ENCODE results near the gene GPR151.
"Not testable (repeated sequence)": the region's sequence is repeated elsewhere in the genome, so short reads cannot be mapped to it uniquely, and the experiment has no call there.

GPR151 gene

DNA sequence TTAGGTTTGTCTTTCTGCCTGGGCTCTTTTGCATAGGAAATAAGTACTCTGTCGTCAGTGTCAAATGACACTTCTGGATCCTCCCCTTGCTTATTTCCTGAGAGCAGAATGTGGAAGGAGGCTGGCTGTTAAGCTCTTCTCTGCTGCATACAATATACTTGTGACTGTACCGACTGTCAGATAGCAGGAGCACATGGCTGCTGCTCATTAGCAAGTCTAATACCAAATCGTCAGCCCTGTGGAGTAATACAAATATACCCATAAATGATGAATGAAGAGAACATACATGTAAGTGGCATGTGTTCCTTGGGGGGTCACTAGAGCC is at the start of gene GPR151:
TSS of gene GPR151 (minus strand) at position 40 of the 325 bp plus-strand sequence. CDS start 77 bp downstream, outside the sequence.
- no peak for DNase-seq (ENCODE audit: low read depth)

DNA sequence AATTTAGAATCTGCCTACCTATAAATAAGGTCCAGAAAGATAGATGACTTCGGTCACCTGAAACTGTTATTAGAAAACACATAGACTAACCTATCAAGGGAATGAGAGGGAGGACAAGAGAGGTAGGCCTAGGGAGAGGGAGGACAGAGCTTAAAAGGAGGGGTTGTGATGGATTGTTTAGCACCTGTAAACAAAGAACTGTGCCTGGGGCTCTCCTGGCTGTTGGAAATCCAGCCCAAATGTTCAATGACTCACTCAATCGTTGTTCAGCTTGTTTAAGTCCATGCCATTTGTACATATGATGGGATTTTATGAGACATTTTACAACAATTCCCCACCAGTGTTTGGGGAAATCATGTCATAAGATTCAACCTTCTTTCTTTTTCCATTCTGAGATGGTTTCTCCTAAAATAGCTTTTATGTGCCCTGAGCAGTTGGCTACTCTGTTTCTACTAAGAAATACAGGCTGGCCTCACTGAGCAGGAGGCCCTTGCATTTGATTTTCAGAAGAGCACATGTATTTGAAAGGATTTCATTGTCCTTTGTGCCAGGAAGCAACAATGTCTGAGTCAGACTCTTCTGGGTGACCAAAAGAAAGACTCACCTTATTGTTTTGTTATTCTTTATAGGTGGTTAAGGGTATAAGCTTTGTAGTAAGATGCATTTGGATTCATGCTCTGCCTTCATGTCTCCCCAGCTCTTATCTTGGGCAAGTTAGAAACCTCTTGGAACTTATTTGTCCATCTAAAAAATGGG is 48.2 kb upstream of the GPR151 start:
- DNase-seq (ENCODE audit: low read depth) = no peak

DNA sequence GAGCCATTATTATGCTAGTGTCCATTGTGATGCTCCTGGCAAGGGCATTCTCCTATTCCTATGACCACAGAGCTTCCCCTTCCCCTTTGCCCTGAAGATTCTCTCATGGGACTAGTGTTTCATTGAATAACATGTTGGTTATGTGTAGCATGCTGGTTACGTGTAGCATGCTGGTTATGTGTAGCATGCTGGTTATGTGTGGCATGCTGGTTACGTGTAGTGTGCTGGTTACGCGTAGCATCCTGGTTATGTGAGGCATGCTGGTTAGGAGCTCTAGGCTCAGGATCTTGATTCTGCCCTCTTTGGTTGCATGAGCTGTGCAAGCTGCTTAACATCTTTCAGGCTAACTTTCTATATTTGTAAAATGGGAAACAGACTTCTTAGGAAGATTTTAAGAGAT is 46.5 kb upstream of the GPR151 start:
- DNase-seq (ENCODE audit: low read depth) = no peak

DNA sequence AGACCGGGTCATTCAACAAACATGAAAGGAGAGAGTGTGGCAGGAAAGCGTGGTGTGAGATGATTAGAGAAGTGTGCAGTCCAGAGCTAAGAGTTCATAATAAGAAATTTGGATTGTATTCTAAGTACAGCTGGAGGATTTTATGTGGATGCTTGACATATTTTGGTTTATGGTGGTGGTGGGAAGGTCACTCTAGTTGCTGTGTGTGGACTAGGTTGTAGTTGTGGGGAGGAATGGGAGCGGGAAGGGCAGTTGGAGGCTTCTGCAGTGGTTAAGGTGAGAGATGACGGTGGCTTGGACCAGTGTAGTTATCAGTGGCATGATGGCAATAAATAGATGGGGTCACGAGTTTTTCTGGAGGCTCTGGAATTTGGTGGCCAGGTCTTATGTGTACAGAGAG is 45.7 kb upstream of the GPR151 start:
- no peak for DNase-seq (ENCODE audit: low read depth)

DNA sequence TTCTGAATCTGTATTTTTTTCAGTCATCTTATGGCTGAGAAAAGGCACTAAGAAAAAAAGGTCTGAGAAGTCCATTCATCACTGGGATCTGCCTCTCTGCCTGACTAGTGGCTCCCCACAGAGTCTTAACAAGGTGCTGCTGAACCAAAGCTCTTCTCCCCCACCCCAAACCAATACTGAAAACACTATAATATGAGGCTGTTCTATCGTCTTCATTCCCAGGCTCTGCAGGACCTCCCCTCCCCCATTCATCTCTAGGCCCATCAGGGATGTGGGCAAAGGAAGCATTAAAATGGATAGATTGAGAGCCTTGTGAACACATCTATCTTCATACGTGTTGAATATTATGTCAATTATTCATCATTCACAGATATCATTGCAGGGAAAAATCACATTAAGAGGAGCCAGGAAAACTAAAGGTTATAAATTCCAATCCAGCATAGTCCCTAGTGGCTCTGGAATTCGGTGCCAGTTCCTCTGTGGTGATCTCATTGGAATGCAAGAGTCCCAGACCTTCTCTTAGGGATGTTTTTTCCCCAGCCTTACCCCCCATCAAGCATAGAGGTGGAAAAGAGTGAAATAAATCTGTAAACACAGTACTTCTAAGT is 44.3 kb upstream of the GPR151 start:
- DNase-seq (ENCODE audit: low read depth) = no peak

DNA sequence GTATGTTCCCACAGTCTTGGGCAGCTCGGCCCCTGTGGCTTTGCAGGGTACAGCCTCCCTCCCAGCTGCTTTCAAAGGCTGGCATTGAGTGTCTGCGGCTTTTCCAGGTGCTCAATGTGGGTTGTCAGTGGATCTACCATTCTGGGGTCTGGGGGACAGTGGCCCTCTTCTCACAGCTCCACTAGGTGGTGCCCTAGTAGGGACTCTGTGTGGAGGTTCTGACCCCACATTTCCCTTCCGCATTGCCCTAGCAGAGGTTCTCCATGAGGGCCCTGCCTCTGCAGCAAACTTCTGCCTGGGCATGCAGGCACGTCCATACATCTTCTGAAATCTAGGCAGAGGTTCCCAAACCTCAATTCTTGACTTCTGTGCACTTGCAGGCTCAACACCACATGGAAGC is 40.9 kb upstream of the GPR151 start:
- not testable (repeated sequence) for DNase-seq (ENCODE audit: low read depth)

DNA sequence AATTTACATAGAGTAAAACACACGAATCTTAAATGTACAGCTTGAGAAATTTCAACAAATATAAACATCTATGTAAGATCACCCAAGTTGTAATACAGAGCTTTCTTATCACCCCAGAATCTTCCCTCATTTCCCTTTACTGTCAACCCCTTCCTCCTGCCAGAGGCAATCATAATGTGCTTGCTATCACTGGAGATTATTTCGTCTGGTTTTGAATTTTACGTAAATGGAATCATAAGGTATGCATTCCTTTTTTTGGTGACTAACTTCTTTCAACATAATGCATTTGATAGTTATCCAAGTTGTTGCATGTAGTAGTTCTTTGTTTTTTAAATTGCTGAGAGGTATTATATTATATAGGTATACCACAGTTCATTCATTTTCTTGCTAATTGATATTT is 37.5 kb upstream of the GPR151 start:
- DNase-seq (ENCODE audit: low read depth) = no peak

DNA sequence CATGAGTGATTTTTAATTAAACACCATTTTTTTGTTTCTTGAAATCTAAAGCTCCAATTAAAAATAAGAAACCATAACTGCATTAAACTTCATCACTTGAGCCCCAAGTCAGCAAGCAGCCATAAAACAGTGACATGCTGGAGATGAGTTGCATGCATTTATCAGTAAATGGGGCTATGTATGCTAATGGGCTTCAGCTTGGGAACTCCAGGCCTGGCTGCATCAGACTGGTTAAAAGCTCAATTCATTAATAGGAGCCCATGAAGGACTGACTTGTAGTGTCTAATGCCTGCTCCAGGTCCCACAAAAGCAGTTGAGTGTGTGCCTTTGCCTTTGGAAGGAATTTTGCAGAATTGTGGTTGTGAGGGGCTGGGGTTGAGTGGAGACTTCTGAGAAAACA is 33.6 kb upstream of the GPR151 start:
- no peak for DNase-seq (ENCODE audit: low read depth)

DNA sequence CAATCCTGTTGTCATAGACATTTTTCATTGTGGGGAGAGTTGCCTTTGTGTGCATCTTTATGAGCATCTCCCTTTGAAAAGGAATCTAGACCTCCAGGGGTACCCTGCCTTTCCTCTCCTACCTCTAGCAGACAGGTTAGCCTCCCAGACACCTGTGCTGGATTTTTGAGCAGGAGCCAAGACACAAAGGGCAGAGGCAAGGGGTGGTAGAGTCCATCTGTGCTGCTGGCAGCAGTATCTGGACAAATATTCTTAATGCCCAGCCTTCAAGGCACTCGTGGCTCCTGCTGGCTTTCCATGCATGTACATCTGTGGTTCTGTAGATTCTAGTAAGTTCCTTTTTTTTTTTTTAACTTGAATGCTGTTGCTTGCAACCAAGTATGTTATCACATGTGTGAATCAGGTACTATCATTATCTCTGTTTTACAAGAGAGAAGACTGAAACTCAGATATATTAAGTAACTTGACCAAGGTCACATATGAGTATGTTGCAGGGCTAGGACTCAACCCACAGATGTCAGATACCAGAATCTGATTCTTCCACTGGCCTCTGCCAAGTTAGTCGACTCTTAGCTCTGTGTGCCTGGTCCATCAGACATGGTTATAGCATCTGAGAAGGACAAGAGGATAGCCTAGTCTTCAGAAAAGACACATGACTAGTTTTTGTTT is 32.9 kb upstream of the GPR151 start:
- DNase-seq (ENCODE audit: low read depth) = no peak

DNA sequence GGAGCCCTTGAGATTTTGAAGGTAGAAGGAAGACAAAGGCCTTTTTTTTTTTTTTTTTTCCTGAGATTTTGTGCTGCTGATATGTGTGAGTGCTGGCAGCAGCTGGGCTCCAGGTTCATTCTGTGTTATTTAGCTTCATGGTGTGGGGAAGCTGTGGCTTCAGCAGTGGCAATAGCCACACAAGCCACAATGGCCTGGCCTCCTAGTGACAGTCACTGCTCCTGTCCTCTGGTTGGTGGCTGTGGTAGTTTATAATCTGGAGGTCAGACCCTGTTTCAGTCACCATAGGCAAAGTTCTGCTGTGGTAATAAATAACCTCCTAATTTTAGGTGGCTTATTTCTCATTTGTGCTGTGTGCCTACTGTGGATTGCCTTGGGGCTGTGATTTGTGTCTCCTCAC is 28.2 kb upstream of the GPR151 start:
- no peak for DNase-seq (ENCODE audit: low read depth)

DNA sequence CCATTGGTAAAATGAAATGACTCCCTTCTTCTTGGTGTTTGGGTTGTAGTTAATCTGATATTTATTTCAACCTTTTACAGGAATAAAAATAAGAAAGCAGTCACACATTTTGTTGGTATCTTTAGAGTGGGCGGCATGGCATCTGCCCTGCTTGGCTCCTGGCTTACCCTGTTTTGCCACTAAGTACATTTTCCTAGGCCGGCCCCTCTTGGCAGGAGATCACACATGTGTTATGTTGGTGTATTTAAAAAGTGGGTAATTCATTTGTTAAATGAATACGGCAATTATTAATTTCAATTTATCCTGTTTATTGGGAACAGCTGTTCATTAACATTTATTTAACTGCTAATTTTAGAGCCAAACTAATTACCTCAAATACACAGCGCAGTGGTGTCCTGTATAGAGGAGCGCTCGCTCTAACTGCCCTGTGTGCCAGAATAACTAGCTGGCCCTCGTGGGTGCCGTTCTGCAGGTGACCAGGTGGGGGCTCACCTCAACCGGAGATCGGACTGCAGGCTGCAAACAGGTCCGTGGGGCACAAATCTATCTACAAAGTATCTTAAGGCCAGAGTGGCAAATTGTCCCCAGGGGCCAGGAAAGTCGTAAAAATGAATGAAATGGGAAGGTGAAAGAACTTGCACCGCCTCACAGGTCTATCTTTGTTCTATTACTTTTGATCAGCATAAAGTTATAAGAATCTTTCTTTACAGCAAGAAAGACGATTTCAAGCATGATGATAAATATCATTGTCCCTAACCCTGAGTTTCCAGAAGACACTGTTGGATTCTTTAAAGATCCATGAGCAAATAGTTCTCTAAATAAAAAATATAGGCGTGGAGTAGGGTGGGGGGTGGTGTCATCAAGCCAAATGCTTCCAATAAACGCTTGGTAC is 26.2 kb upstream of the GPR151 start:
- DNase-seq (ENCODE audit: low read depth) = peak; percentile 42

DNA sequence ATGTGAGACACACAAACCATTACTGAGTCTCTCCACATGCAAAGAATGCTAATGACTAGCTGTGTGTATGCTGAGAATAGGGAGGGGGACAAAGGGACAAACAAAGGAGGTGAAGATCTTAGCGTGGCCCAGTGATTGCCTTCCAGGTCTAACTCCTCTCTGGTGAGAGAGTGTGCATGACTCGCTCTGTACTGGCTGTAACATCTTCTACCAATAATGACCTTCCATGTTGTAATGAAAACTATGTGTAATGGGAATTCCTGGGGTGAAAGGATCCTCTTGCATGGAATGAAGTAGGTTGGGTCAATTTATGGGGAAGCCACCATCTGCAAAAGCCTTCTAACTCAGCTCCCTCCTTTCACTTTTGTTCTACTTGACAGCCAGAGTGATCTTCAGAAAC is 24.4 kb upstream of the GPR151 start:
- no peak for DNase-seq (ENCODE audit: low read depth)

DNA sequence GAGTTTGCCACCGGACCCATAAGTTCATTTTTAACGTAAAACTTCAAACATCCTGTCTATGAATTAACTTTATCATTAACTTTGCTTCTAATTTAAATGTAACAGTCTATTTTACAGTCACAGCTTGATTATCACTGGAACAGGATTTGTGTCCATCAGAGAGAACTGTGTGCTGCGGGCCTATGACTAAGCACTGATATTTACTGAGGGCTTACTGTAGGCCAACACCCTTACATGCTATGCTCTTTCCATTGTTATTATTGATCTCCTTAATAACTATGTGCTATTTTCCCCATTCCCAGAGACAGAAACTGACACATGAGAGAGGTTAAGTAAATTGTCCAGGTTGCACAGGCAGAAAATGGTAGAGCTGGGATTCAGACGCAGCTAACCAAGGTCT is 24.0 kb upstream of the GPR151 start:
- DNase-seq (ENCODE audit: low read depth) = no peak

DNA sequence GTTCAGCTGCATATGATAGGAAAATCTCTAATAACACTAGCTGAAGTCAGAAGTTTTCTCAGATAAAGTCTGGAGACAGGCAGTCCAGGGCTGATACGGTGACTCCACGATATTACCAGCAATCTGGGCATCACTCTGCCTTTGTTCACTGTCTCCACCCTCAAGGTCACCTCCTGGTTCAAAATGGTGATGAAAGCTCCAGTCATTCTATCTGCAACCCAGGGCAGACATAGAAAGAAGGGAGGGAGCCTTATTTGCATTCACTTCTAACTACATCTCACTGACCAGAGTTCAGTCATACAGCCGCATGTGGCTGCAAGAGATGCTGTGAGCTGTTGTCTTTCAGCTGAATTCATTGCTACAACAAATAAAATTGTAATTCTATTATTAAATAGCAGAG is 22.4 kb upstream of the GPR151 start:
- no peak for DNase-seq (ENCODE audit: low read depth)

DNA sequence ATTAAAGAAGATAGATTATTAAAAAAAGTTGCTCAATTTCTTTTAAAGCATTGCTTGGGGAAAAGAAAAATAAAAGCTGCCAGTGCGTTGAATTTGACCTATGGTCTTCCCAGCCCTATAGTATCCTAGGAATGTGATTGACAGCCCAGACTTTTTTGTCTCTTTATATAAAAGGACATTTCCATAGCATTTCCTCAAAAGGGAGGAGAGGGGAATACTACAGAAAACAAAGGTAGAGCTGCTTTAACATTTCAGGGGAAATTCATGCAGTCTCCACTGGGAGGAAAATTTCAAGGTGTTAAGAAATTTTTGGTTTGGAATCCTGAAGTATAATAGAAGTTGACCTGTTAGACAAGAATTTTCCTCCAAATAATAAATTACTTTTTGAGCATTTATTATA is 17.9 kb upstream of the GPR151 start:
- no peak for DNase-seq (ENCODE audit: low read depth)

DNA sequence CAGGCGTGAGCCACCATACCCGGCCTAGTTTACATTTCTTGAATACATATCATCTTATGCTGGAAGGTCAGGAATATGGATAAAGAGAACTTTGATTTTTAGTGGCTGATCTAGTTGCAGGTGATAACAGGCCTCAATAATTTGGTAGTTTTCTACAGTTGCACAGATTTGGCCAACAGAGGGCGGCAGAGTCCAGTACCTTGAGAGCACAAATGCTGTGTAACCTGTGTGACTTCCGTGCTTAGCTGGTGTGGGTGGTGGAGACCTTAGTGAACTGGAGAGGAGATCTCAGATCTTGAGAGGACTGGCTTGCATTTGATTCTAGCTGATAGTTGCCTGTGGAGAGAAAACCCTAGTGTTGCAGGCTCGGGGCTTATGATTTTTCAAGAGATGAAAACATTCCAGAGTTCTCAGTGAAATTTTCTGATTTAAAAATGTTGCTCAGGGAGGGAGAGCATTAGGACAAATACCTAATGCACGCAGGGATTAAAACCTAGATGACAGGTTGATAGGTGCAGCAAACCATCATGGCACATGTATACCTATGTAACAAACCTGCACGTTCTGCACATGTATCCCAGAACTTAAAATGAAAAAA is 17.4 kb upstream of the GPR151 start:
- peak; percentile 58 for DNase-seq (ENCODE audit: low read depth)

DNA sequence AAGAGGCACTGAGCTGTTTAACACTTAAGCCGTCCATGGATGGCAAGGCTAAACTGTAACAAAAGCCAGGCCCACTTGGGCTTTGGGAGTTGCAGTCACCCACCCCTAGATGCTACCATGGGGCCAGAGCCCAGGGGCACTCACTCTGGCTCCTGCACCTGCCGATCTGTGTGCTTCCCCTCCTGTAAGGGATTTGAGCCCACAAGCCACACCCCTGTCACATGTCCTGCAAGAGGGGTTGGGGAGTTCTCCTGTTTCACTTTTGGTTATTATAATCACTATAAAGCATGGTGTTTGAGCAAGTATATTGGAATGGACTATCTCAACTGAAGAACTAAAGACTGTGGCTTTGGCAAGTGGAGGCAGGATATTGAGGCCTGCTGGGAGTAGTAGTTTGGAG is 14.0 kb upstream of the GPR151 start:
- no peak for DNase-seq (ENCODE audit: low read depth)

DNA sequence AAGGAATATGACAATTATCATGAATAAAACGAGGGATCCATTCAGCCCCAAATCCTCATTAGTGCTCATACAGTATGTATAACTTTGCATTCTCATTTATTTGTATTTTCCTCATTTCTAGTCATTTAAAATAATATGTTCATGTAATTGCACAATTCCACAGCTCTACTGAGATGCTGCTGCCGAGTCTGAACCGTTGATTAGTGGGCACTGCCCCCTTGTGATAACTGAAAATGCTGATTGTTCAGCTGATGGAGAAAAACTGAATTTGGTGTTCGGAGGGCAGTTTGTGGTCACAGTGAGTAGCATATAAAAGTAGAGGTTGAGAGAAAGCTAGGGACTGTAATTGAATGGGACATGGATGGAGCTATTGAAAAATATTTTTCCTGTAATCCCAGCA is 12.2 kb upstream of the GPR151 start:
- no peak for DNase-seq (ENCODE audit: low read depth)

DNA sequence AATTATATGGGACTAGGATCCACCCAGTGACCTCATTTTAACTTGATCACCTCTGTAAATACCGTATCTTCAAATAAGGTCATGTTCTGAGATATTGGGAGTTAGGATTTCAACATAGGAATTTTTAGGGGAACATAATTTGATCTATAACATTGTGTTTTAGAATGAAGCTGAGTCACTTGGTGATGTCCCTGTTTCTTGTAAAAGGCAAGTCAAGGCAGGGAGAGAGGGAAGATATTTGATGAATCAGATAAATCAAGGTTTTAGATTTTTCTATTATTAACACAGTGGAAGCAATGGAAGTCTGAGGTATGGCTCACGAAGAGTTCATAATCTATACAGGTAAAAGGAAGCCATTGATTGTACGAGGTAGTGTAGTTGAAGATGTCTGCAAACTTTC is 11.8 kb upstream of the GPR151 start:
- DNase-seq (ENCODE audit: low read depth) = no peak

DNA sequence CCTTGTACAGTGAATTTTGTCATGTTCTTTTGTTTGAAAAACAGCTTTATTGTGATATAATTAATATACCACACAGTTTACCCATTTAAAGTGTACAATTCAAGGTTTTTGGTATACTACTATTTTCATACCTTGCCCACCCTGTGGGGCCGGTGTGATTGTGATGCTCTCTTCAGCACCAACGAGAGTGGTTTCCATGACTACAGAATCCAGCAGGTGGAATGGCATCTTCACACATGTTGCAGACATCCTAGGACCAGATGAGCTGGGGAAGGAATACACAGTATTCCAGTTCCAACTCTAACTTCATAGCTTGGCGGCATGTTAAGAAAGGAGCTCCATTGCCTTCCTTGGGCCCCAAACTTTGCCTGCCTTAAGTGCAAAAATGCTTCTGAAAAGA is 7.7 kb upstream of the GPR151 start:
- no peak for DNase-seq (ENCODE audit: low read depth)

DNA sequence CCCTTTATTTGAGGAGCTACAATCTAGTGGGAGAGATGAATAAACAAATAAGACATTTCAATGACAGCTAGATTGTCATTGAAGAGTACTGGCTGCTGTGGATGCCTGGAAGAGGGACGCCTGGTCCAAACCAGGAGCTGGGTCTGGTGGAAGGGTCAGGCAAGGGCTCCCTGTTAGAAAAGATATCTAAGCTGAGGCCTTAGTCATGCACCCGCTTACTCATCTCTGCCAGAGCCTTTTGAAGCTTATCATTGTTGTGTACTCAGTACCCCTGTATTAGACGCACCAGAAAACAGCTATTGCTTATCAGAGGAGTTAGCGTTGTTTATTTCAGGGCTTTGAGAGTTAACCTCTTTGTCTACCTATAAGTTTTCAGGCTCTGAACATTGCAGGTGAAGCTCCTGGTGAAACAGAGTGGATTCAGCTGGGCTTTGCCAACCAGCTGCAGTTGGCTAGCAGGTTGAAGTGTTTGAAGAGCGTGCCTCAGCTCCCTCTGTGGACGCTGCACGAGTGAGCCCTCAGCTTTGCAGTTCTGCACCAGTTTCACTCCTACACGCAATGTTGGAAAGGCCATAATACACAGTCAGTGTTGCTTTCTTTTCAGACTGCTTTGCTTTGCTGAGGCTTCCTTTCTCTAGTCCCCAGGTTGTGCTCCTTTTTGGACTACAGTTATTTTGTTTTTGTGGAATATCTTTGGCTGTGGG is 5.6 kb upstream of the GPR151 start:
- no peak for DNase-seq (ENCODE audit: low read depth)

DNA sequence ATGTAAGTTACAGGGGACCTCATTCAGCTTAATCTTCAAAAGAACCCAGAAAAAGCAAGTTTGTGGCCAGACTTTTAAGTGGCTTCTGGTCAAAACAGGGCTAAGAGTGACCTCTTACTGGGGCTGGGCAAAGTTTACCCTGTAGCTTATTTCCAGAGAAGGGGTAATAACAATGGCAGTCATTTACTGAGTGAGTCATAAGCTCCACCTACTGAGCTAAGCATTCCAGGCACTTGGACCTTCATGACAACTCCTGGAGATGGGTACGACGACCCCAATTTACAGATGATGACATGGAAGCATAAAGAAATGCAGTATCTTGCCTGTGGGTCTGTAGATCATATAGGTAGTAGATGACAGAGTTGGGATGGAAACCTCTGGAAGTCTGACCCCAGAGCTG is 4.7 kb upstream of the GPR151 start:
- no peak for DNase-seq (ENCODE audit: low read depth)

Data from stimulated activated CD8-positive, alpha-beta memory T cell treated with anti-CD3 and anti-CD28 coated beads, Interleukin-7, amount 100 ng/mL, for 24 hours (primary cell).